Measurements from ENCODE around the gene PTPDC1.
A peak's percentile ranks its signal among the peaks of the same experiment; 100 is the strongest.

Gene PTPDC1

GRCh38 chr9:94078086-94078485 lies 6.2 kb upstream of the PTPDC1 start:
- no peaks in the 10 kb centered on the region for H3K9me3 ChIP-seq (ENCODE audit: insufficient read depth, low read depth, low read length)
- 87% methylated on average over 2 of the region's 2 CpGs for WGBS
- H3K4me1 ChIP-seq (ENCODE audit: insufficient read depth, low read length): no peaks in the 10 kb centered on the region; the same call in 1 of the 2 replicates
- H3K27ac ChIP-seq (ENCODE audit: low read depth, low read length): no peak overlapping the region
- H3K4me3 ChIP-seq (ENCODE audit: low read length): no peak overlapping the region
- H3K9ac ChIP-seq (ENCODE audit: low read depth, low read length): no peak overlapping the region
- H3K36me3 ChIP-seq (ENCODE audit: insufficient read depth, low read length): no peaks in the 10 kb centered on the region
- H3K27me3 ChIP-seq (ENCODE audit: insufficient read depth, low read length): no peaks in the 10 kb centered on the region

- whole genome bisulfite sequencing: 93% methylated on average over 2 of the region's 2 CpGs
- H3K9ac ChIP-seq (ENCODE audit: low read depth, low read length): no peak overlapping the region
- H3K36me3 ChIP-seq (ENCODE audit: insufficient read depth, low read length): no peaks in the 10 kb centered on the region
- H3K4me1 ChIP-seq (ENCODE audit: insufficient read depth, low read length): peaks cover 4% of the 10 kb centered on the region; the same call in 1 of the 2 replicates
- no peak overlapping the region for H3K4me3 ChIP-seq (ENCODE audit: low read length)
- H3K27me3 ChIP-seq (ENCODE audit: insufficient read depth, low read length): no peaks in the 10 kb centered on the region
- H3K9me3 ChIP-seq (ENCODE audit: insufficient read depth, low read depth, low read length): no peaks in the 10 kb centered on the region
- H3K27ac ChIP-seq (ENCODE audit: low read depth, low read length): no peak overlapping the region
Observed at GRCh38 chr9:94079236-94079635, 5.0 kb upstream of the PTPDC1 start.

GRCh38 chr9:94080249-94080648 lies 4.0 kb upstream of the PTPDC1 start:
- Histone ChIP-seq H3K4me1 (ENCODE audit: insufficient read depth, low read length) (peaks cover 11% of the 10 kb centered on the region), H3K4me3 (ENCODE audit: low read length) (no peak overlapping the region), H3K27me3 (ENCODE audit: insufficient read depth, low read length) (no peaks in the 10 kb centered on the region), H3K9ac (ENCODE audit: low read depth, low read length) (no peak overlapping the region), H3K27ac (ENCODE audit: low read depth, low read length) (no peak overlapping the region), H3K36me3 (ENCODE audit: insufficient read depth, low read length) (no peaks in the 10 kb centered on the region), H3K9me3 (ENCODE audit: insufficient read depth, low read depth, low read length) (no peaks in the 10 kb centered on the region)
- WGBS: 95% methylated on average over 2 of the region's 2 CpGs

- H3K36me3 ChIP-seq (ENCODE audit: insufficient read depth, low read length): no peaks in the 10 kb centered on the region
- WGBS: 93% methylated on average over 4 of the region's 4 CpGs
- H3K27me3 ChIP-seq (ENCODE audit: insufficient read depth, low read length): no peaks in the 10 kb centered on the region
- no peaks in the 10 kb centered on the region for H3K9me3 ChIP-seq (ENCODE audit: insufficient read depth, low read depth, low read length)
- no peak overlapping the region for H3K27ac ChIP-seq (ENCODE audit: low read depth, low read length)
- no peak overlapping the region for H3K9ac ChIP-seq (ENCODE audit: low read depth, low read length)
- peaks cover 21% of the 10 kb centered on the region for H3K4me1 ChIP-seq (ENCODE audit: insufficient read depth, low read length)
- H3K4me3 ChIP-seq (ENCODE audit: low read length): no peak overlapping the region
Observed at GRCh38 chr9:94081435-94081834, 2.8 kb upstream of the PTPDC1 start.

- peaks cover 21% of the 10 kb centered on the region for H3K4me1 ChIP-seq (ENCODE audit: insufficient read depth, low read length)
- H3K27ac ChIP-seq (ENCODE audit: low read depth, low read length): no peak overlapping the region
- 84% methylated on average over 8 of the region's 8 CpGs for WGBS
- no peak overlapping the region for H3K9ac ChIP-seq (ENCODE audit: low read depth, low read length)
- no peaks in the 10 kb centered on the region for H3K9me3 ChIP-seq (ENCODE audit: insufficient read depth, low read depth, low read length)
- H3K27me3 ChIP-seq (ENCODE audit: insufficient read depth, low read length): no peaks in the 10 kb centered on the region
- no peak overlapping the region for H3K4me3 ChIP-seq (ENCODE audit: low read length)
- no peaks in the 10 kb centered on the region for H3K36me3 ChIP-seq (ENCODE audit: insufficient read depth, low read length)
Observed at GRCh38 chr9:94081864-94082463, 2.3 kb upstream of the PTPDC1 start.

GRCh38 chr9:94082553-94082952 lies 1.7 kb upstream of the PTPDC1 start:
- WGBS: 96% methylated on average over 3 of the region's 3 CpGs
- no peaks in the 10 kb centered on the region for H3K9me3 ChIP-seq (ENCODE audit: insufficient read depth, low read depth, low read length)
- no peak overlapping the region for H3K9ac ChIP-seq (ENCODE audit: low read depth, low read length)
- no peak overlapping the region for H3K27ac ChIP-seq (ENCODE audit: low read depth, low read length)
- no peaks in the 10 kb centered on the region for H3K36me3 ChIP-seq (ENCODE audit: insufficient read depth, low read length)
- H3K4me3 ChIP-seq (ENCODE audit: low read length): no peak overlapping the region
- H3K4me1 ChIP-seq (ENCODE audit: insufficient read depth, low read length): peaks cover 21% of the 10 kb centered on the region
- H3K27me3 ChIP-seq (ENCODE audit: insufficient read depth, low read length): no peaks in the 10 kb centered on the region

- H3K4me1 ChIP-seq (ENCODE audit: insufficient read depth, low read length): peaks cover 22% of the 10 kb centered on the region
- no peaks in the 10 kb centered on the region for H3K27me3 ChIP-seq (ENCODE audit: insufficient read depth, low read length)
- H3K27ac ChIP-seq (ENCODE audit: low read depth, low read length): no peak overlapping the region
- no peaks in the 10 kb centered on the region for H3K9me3 ChIP-seq (ENCODE audit: insufficient read depth, low read depth, low read length)
- H3K36me3 ChIP-seq (ENCODE audit: insufficient read depth, low read length): no peaks in the 10 kb centered on the region
- H3K9ac ChIP-seq (ENCODE audit: low read depth, low read length): no peak overlapping the region
- H3K4me3 ChIP-seq (ENCODE audit: low read length): no peak overlapping the region
- WGBS: 100% methylated on average over 1 of the region's 1 CpG
Observed at GRCh38 chr9:94082956-94083355, 1.3 kb upstream of the PTPDC1 start.

GRCh38 chr9:94083384-94083783 lies 880 bp upstream of the PTPDC1 start:
- Histone ChIP-seq H3K9me3 (ENCODE audit: insufficient read depth, low read depth, low read length) (no peaks in the 10 kb centered on the region), H3K27me3 (ENCODE audit: insufficient read depth, low read length) (no peaks in the 10 kb centered on the region), H3K36me3 (ENCODE audit: insufficient read depth, low read length) (no peaks in the 10 kb centered on the region), H3K4me3 (ENCODE audit: low read length) (no peak overlapping the region), H3K9ac (ENCODE audit: low read depth, low read length) (no peak overlapping the region), H3K27ac (ENCODE audit: low read depth, low read length) (no peak overlapping the region), H3K4me1 (ENCODE audit: insufficient read depth, low read length) (peaks cover 26% of the 10 kb centered on the region)
- WGBS: 96% methylated on average over 5 of the region's 6 CpGs

GRCh38 chr9:94085062-94085639 lies 887 bp downstream of the PTPDC1 start:
- WGBS: 26% methylated on average over 6 of the region's 6 CpGs
- H3K27me3 ChIP-seq (ENCODE audit: insufficient read depth, low read length): no peaks in the 10 kb centered on the region
- no peak overlapping the region for H3K9ac ChIP-seq (ENCODE audit: low read depth, low read length)
- H3K4me3 ChIP-seq (ENCODE audit: low read length): peak overlapping the region; percentile 4; the same call in 1 of the 2 replicates
- no peaks in the 10 kb centered on the region for H3K9me3 ChIP-seq (ENCODE audit: insufficient read depth, low read depth, low read length)
- no peaks in the 10 kb centered on the region for H3K36me3 ChIP-seq (ENCODE audit: insufficient read depth, low read length)
- H3K27ac ChIP-seq (ENCODE audit: low read depth, low read length): peak overlapping the region; percentile 54; the same call in 1 of the 2 replicates
- H3K4me1 ChIP-seq (ENCODE audit: insufficient read depth, low read length): peaks cover 26% of the 10 kb centered on the region

GRCh38 chr9:94086486-94087345 lies 2.5 kb downstream of the PTPDC1 start:
- WGBS: 77% methylated on average over 3 of the region's 3 CpGs
- no peak overlapping the region for H3K4me3 ChIP-seq (ENCODE audit: low read length)
- H3K4me1 ChIP-seq (ENCODE audit: insufficient read depth, low read length): peaks cover 26% of the 10 kb centered on the region
- no peaks in the 10 kb centered on the region for H3K9me3 ChIP-seq (ENCODE audit: insufficient read depth, low read depth, low read length)
- H3K27me3 ChIP-seq (ENCODE audit: insufficient read depth, low read length): no peaks in the 10 kb centered on the region
- H3K9ac ChIP-seq (ENCODE audit: low read depth, low read length): no peak overlapping the region
- no peaks in the 10 kb centered on the region for H3K36me3 ChIP-seq (ENCODE audit: insufficient read depth, low read length)
- H3K27ac ChIP-seq (ENCODE audit: low read depth, low read length): no peak overlapping the region
